SKM-1 (cell line): ENCODE results near the gene SLC22A25.
"Not testable (repeated sequence)": the region's sequence is repeated elsewhere in the genome, so short reads cannot be mapped to it uniquely, and the experiment has no call there.

Experiments used
- DNase-seq: peaks from one replicate; lab custom pipeline; 2025; ENCODE audit not compliant: unreplicated experiment; lab: John Stamatoyannopoulos, UW

SLC22A25 gene

DNA sequence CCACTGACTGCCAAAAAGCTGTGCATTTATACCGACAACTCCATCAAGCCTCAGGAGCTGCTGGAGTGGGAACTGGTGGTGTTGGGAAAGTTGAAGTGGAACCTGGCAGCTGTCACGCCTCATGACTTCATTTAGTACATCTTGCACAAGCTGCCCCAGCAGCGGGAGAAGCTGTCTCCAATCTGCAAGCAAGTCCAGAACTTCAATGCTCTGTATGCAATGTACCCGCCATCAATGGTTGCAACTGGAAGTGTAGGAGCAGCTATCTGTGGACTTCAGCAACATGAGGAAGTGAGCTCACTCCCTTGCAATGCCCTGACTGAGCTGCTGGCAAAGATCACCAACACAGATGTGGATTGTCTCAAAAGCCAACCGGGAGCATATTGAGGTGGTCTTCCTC lies at the start of gene SLC22A25:
Gene SLC22A25, minus strand, starts transcription at position 67 of the 400 bp plus-strand sequence. CDS start 13,947 bp downstream, outside the sequence.
- peak; percentile 3 for DNase-seq

DNA sequence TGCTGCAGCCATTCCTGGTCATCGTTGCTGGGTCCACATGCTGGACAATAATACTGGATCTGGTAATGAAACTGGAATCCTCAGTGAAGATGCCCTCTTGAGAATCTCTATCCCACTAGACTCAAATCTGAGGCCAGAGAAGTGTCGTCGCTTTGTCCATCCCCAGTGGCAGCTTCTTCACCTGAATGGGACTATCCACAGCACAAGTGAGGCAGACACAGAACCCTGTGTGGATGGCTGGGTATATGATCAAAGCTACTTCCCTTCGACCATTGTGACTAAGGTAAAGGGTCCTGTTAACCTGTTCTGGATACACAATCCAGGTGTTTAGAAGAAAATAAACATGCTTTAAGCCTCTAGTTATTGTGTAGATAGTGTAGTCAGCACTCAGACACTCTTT lies 46.9 kb upstream of the SLC22A25 start:
- DNase-seq: no peak

- no peak for DNase-seq
Observed at GRCh38 chr11:63289658-63290057, 46.3 kb upstream of the SLC22A25 start.

GRCh38 chr11:63282579-63282978 lies 39.2 kb upstream of the SLC22A25 start:
- no peak for DNase-seq

GRCh38 chr11:63280920-63281319 lies 37.5 kb upstream of the SLC22A25 start:
- DNase-seq: no peak

DNA sequence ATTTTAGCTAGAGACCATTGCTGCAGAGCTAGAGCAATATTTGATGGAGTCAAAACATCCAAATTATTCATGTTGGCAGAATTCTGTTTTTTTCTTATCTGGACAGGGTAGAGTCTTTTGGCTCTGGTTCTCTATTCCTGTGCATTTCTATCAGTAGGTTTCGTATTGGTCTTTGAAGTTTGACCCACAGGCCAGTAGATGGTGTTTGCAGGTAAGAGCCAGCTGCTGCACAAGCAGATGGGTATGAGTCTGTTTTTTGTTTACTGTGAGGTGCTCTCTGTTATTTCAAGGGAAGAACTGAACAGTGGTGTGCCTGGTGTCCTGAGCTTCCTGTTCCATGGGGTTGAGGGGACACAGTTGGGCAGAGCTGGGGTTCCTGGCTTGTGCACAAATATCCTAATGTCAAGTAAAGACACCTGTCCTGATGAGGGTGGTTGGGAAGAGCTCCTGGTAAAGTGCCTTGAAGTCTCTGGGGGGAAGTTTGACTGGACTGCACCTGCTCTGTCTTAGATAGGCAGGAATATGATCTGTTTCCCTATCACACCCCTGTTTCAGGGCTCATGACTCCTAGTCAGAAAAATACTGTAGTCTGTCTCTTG lies 34.0 kb upstream of the SLC22A25 start:
- DNase-seq: no peak

DNA sequence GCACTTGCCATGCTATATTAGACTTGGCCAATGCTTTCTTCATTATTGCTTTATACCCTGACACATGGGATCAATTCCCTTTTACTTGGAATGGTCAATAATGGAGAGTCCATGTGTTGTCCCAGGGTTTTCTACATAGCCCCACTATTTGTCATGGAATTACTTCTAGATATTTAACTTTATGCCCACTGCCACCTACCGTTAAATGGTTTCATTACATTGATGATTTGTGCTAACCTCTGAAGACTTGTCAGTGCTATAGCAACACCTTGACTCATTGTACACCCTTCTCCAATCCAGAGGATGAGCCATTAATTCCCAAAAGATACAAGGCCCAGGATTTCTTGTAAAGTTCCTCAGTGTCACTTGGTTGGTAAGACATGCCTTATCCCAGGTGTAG lies 31.4 kb upstream of the SLC22A25 start:
- DNase-seq: no peak

- DNase-seq: no peak
Observed at GRCh38 chr11:63273685-63274084, 30.3 kb upstream of the SLC22A25 start.

DNA sequence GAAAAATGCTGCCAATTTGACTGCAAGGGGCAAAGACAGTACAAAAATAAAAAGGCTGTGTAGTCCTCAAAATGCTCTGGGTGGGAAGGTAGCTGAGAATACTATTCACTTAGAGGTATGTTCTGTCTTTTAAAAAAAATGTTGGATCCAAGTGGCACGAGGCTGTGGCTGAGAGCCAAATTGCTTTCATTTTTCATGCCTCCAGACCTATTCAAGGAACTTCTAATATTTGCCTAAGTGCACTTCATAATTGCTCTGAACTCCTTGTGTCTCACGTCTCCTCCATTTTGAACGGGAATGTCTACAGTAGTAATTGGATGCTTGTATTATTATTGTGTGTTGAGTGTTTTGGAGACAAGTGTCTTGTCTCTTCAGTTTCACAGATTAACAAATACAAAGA lies 19.1 kb upstream of the SLC22A25 start:
- DNase-seq: no peak

DNA sequence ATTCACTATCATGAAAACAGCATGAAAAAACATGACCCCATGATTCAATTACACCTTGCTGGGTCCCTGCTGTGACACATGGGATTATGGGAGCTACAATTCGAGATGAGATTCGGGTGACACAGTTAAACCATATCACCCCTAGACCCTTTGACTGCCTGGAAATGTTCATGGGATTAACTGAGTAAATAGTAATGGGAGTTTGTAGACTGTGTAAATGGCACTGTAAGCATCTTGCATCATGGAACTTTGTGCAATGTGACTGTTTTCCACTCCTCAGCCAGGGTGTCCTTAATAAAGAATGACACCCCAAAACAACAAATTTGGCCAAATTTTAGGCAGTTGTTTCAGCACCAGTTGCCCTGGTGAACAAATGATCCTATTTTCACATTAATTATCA lies 7.9 kb upstream of the SLC22A25 start:
- no peak for DNase-seq

DNA sequence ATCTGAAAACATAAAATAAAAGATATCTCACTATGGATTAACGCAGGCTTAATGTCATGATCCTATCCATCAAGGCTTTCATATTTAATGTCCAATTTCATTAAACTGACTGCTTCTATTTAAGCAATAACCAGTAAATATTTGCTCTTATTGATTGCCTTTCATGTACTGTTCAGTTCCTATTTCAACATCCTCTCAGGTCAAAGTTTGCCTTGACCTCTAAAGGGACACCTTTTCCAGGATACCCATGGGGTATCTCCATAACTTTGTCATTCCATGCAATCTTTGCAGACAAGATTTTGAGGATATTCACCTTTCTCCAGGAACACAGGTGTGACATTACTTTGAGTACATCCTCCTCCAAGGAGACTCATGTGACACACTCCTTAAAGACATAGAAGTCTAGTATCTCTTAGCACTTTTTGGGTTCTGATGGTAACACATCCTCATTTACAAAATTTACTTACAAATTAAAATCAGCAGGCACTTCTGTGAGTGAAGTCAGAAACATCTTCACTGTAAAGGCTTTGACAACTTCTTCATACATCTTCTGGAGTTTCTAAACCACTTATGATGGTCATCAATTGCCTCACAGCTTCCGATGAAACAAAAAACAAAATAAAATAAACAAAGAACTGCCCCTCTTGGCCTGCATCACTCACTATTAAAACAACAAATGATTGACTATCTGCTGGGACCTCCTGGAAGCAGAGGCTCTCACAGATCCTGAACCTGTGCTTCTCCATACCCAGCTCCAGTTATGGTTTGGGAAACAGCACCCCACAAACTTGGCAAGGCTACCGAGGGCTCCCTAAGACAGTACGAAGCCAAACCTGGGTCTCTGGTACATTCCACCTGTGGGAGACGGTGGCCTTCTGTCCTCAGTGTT lies 7.0 kb upstream of the SLC22A25 start:
- no peak for DNase-seq

GRCh38 chr11:63248966-63249365 lies 5.6 kb upstream of the SLC22A25 start:
- DNase-seq: no peak

- DNase-seq: not testable (repeated sequence)
Observed at GRCh38 chr11:63247237-63248002, 4.0 kb upstream of the SLC22A25 start.

- DNase-seq: no peak
Observed at GRCh38 chr11:63246045-63246444, 2.6 kb upstream of the SLC22A25 start.

- no peak for DNase-seq
Observed at GRCh38 chr11:63244862-63245261, 1.5 kb upstream of the SLC22A25 start.

DNA sequence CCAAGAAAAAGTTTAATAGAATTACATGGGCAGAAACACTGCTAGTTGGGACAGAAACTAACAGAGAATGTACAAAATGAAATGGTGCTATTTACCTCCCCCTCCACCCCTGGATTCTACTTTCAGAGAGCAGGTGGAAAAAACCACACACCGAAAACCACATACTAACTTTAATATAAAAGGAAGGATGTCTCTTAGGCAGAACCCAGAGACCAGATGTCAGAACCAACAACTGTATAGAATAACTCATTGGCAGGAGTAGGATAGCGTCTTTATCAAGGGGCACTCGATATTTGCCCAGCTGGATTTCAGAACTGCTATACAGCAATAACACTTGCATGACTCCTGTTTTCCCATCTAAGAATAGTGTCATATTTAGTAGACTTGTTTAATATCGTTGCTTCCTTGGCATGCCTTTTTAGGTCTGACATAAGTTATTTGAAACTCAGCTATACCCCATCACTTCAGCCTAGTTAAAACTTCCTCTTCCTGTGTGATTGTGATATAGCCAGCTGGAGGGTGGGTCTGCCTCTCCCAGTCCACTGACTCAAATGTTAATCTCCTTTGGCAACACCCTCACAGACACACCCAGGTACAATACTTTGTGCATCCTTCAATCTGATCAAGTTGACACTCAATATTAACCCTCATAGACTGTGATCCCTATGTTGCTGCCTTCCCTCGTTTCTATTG lies 1.2 kb downstream of the SLC22A25 start:
- no peak for DNase-seq

DNA sequence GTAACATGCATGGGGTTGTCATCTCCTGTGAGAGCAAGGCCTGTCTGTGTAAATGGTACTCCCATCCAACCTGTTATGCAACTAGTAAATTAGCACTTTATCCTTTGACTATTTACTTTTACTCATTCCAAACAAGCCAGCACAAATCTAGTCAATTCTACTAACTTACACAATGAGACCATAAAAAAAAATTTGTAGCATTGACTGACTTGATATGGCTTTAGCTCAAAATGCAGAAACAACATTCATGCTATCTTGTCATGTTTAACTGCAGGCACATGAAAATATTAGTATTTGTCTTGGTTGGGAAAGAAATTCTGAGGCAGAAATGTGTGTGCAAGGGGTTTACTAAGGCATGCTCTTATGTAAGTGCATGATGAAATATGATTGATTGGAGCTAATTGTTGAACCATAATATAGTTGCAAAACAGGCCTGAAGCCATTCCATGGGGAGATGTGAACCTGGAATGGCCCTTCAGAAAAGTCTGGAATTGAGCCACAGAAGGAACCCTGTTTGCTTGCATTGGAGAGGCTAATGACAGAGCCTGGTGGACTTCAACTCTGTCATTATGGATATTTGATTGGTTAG lies 2.5 kb downstream of the SLC22A25 start:
- no peak for DNase-seq

- no peak for DNase-seq
Observed at GRCh38 chr11:63240098-63240497, 3.3 kb downstream of the SLC22A25 start.

GRCh38 chr11:63239254-63239653 lies 4.1 kb downstream of the SLC22A25 start:
- no peak for DNase-seq

DNA sequence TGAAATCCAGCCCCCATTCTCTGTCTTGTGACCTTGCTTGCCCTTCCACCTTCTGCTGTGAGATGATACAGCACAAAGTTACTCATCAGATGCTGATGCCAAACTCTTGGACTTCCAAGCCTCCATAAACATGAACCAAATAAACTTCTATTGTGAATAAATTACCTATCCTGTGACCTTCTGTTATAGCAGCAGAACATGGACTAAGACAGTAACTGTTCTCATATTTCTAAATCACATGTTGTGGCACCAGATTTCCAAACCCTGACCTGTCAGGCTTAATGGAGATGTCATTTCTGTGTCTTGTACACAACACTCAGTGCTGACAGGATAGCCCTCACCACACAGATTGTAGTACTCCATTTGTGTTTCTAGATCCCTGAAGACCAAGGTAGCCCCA lies 6.0 kb downstream of the SLC22A25 start:
- DNase-seq: no peak
